Measurements from ENCODE around the gene SARNP.

DNA sequence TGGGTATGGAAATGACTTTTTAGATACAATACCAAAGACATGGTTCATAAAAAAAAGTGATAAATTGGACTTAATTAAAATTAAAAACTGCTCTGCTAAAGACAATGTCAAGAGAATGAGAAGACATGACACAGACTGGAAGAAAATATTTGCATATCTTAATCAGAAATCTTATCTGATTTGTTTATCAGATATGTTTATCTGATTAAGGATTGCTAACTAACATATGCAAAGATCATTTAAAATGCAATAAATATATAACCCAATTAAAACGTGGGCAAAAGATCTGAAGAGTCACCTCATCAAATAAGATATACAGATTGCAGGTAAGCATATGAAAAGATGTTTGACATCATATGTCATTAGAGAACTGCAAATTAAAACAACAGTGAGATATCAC, 35.2 kb upstream of the SARNP start:
- TF ChIP-seq, protein P1, sequence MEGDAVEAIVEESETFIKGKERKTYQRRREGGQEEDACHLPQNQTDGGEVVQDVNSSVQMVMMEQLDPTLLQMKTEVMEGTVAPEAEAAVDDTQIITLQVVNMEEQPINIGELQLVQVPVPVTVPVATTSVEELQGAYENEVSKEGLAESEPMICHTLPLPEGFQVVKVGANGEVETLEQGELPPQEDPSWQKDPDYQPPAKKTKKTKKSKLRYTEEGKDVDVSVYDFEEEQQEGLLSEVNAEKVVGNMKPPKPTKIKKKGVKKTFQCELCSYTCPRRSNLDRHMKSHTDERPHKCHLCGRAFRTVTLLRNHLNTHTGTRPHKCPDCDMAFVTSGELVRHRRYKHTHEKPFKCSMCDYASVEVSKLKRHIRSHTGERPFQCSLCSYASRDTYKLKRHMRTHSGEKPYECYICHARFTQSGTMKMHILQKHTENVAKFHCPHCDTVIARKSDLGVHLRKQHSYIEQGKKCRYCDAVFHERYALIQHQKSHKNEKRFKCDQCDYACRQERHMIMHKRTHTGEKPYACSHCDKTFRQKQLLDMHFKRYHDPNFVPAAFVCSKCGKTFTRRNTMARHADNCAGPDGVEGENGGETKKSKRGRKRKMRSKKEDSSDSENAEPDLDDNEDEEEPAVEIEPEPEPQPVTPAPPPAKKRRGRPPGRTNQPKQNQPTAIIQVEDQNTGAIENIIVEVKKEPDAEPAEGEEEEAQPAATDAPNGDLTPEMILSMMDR (IDR thresholded peaks at IDR 0.05), result no peak
- TF ChIP-seq POLR2AphosphoS5 (IDR thresholded peaks at IDR 0.05; ENCODE audit: insufficient read depth in 1 of 2, low read depth in 1 of 2), result no peak
